ENCODE results near the gene DYNC1I1. TPM values are rescaled to one million over a fixed set of nuclear protein-coding genes. Genes with fewer than 3 reads are reported as not detected.

The DYNC1I1 gene
- total and polyA plus RNA-seq, 2 of the 4 experiments (the other 2 are of a cell fraction), result under 0.01 to 0.15 TPM

GRCh38 chr7:96045181-96045580, 272.8 kb downstream of the DYNC1I1 start:
- Histone ChIP-seq H2BK15ac (ENCODE audit: low read depth, low read length) (no peak overlapping the region), H2BK5ac (ENCODE audit: low read depth, low read length, poor library complexity, severe bottlenecking) (no peak overlapping the region), H3K27ac (ENCODE audit: insufficient read depth, low read length) (no peak overlapping the region), H2BK120ac (ENCODE audit: low read depth, low read length) (no peak overlapping the region), H3K18ac (ENCODE audit: low read depth, low read length) (no peak overlapping the region), H3K4me2 (ENCODE audit: low read depth, low read length) (no peak overlapping the region), H4K5ac (ENCODE audit: low read depth, low read length) (no peak overlapping the region), H2BK20ac (ENCODE audit: low read depth, low read length) (no peak overlapping the region), H3K9ac (ENCODE audit: low read depth, low read length) (no peak overlapping the region), H3K4ac (ENCODE audit: low read depth, low read length) (no peak overlapping the region), H4K20me1 (ENCODE audit: insufficient read depth, low read length) (no peaks in the 10 kb centered on the region), H3K4me3 (ENCODE audit: insufficient read depth, low read depth, low read length) (no peak overlapping the region), H3K56ac (ENCODE audit: extremely low read depth, insufficient read depth, low read length) (no peak overlapping the region), H3K9me3 (ENCODE audit: control insufficient read depth, insufficient read depth, low read length) (no peaks in the 10 kb centered on the region), H3K27me3 (ENCODE audit: control insufficient read depth, insufficient read depth, low read length) (no peaks in the 10 kb centered on the region), H4K8ac (ENCODE audit: low read depth in 2 of 2, low read length in 2 of 2) (no peak overlapping the region), H3K14ac (replicated peaks; ENCODE audit: low read depth, low read length) (no peak overlapping the region), H2AK9ac (replicated peaks; ENCODE audit: low read depth, low read length, poor library complexity) (no peak overlapping the region), H3K9me1 (ENCODE audit: insufficient read depth, low read length) (no peaks in the 10 kb centered on the region), H2AK5ac (ENCODE audit: low read depth, low read length) (no peak overlapping the region), H4K91ac (ENCODE audit: insufficient read depth, low read depth, low read length) (no peak overlapping the region), H3K23ac (ENCODE audit: low read depth, low read length) (no peak overlapping the region), H3K79me1 (ENCODE audit: low read depth in 1 of 2, low read length in 2 of 2) (no peaks in the 10 kb centered on the region), H3K4me1 (ENCODE audit: control insufficient read depth, insufficient read depth, low read length) (no peaks in the 10 kb centered on the region), H3K36me3 (ENCODE audit: control insufficient read depth, insufficient read depth, low read length) (no peaks in the 10 kb centered on the region), H2AFZ (replicated peaks; ENCODE audit: low read length, poor library complexity) (no peak overlapping the region)
- DNase-seq (no peak), ATAC-seq (ENCODE audit: low read depth) (no peak)
- in situ Hi-C loops (cut with MboI; ENCODE audit: low sequenced_read_pairs), result no loop called here
- no CpG with 5 or more reads among the region's 3 CpGs for WGBS, 2 experiments (ENCODE audit: extremely low coverage in 2 of 2, insufficient read length in 1 of 2)
- ChIA-PET POLR2A (ENCODE audit: unreplicated experiment) (interaction anchor here (0.6 kb wide), 1 partner anchor 143 kb away, joined by 3 read pairs; no protein-coding TSS in a partner anchor), CTCF (no interaction called here)
- intact Hi-C loops (cut with micrococcal nuclease), result no loop called here
- TF ChIP-seq MXI1 (IDR thresholded peaks at IDR 0.05; ENCODE audit: borderline replicate concordance, low read depth, low read length), result no peak
- no peak for TF ChIP-seq MAFK (IDR thresholded peaks at IDR 0.05; ENCODE audit: low read depth, low read length)
- dilution Hi-C loops (cut with HindIII; ENCODE audit: low sequenced_read_pairs, unreplicated experiment), result no loop called here
- BruUV-seq (replicated peaks), result no TSS peak
